SK-N-SH (cell line): Measurements from ENCODE around the gene RTN4RL1. TPM values are rescaled to one million over a fixed set of nuclear protein-coding genes. Genes with fewer than 3 reads are reported as not detected.

Source experiments
- CTCF ChIA-PET: fragments of 300-600, 350-600 bp; formaldehyde crosslinking; extraction: SDS; loops from one replicate; lab custom pipeline; 2021; lab: Yijun Ruan, JAX
- POLR2A ChIA-PET: fragments of 350-600 bp; sonication (Branson Sonifier 250); formaldehyde crosslinking; extraction: SDS; loops from one replicate; lab custom pipeline; 2020; ENCODE audit warnings: antibody characterized with exemption, inconsistent platforms; lab: Yijun Ruan, JAX
- DNase-seq: peaks from one replicate; pipeline ENCODE4 v3.0.0; 2012
- H2AFZ ChIP-seq: fragments of 200-600 bp; sonication (generic); 2 replicates; pipeline ENCODE4 v1.8.1; 2016; ENCODE audit warnings: antibody characterized with exemption, mild to moderate bottlenecking, low read depth
- H3F3A ChIP-seq: fragments of 200-600 bp; sonication (generic); replicated peaks from 2 replicates; pipeline ENCODE3; 2016; ENCODE audit warnings: antibody characterized with exemption, mild to moderate bottlenecking; ENCODE audit not compliant: insufficient read depth
- H3K27ac ChIP-seq, 2 experiments: fragments of 200-500 bp in 1 of 2; fragments of 200-600 bp in 1 of 2; sonication (Bioruptor generic) in 1 of 2; sonication (generic), shearing (Covaris generic) in 1 of 2; 2 replicates each; pipeline versions ENCODE4 v1.5.1 to v1.6.1; 2014 to 2016; ENCODE audit warnings: low read depth in 2 of 2, inconsistent platforms in 1 of 2, low read length in 1 of 2, mild to moderate bottlenecking in 1 of 2, mixed read lengths in 1 of 2
- H3K27me3 ChIP-seq: fragments of 200-600 bp; sonication (generic), shearing (Covaris generic); 2 replicates; pipeline ENCODE4 v1.6.1; 2016; ENCODE audit warnings: mixed run types; ENCODE audit not compliant: insufficient read depth
- H3K36me3 ChIP-seq, 2 experiments: fragments of 200-500 bp in 1 of 2; fragments of 200-600 bp in 1 of 2; sonication (Bioruptor generic) in 1 of 2; sonication (generic) in 1 of 2; replicated peaks in 1 of 2; 2 replicates each; pipeline versions ENCODE3 to v1.5.1; 2014 to 2016; ENCODE audit warnings: low read length in 1 of 2, mild to moderate bottlenecking in 1 of 2; ENCODE audit not compliant: insufficient read depth in 2 of 2, control insufficient read depth in 1 of 2
- H3K4me1 ChIP-seq, 2 experiments: fragments of 200-500 bp in 1 of 2; fragments of 200-600 bp in 1 of 2; sonication (Bioruptor generic) in 1 of 2; sonication (generic), shearing (Covaris generic) in 1 of 2; 2 replicates each; pipeline versions ENCODE4 v1.5.1 to v1.6.1; 2014 to 2016; ENCODE audit warnings: low read depth in 1 of 2, low read length in 1 of 2, mixed run types in 1 of 2; ENCODE audit not compliant: insufficient read depth in 2 of 2, control insufficient read depth in 1 of 2
- H3K4me2 ChIP-seq: fragments of 200-600 bp; sonication (generic), shearing (Covaris generic); 2 replicates; pipeline ENCODE4 v1.6.1; 2017; ENCODE audit warnings: mixed run types
- H3K4me3 ChIP-seq, 2 experiments: fragments of 200-500 bp in 1 of 2; fragments of 200-600 bp in 1 of 2; sonication (Bioruptor generic) in 1 of 2; sonication (generic), shearing (Covaris generic) in 1 of 2; 2 replicates each; pipeline versions ENCODE4 v1.5.1 to v1.8.1; 2014 to 2016; ENCODE audit warnings: low read depth in 2 of 2, inconsistent platforms in 1 of 2, low read length in 1 of 2, mild to moderate bottlenecking in 1 of 2, mixed read lengths in 1 of 2, moderate library complexity in 1 of 2
- H3K79me2 ChIP-seq: fragments of 200-600 bp; sonication (generic); 2 replicates; pipeline ENCODE4 v1.8.1; 2017; ENCODE audit warnings: mild to moderate bottlenecking; ENCODE audit not compliant: insufficient read depth
- H3K9ac ChIP-seq: fragments of 200-600 bp; sonication (generic); 2 replicates; pipeline ENCODE4 v1.6.1; 2017; ENCODE audit warnings: mixed run types
- H3K9me2 ChIP-seq: fragments of 200-600 bp; sonication (generic); 2 replicates; pipeline ENCODE4 v1.6.1; 2017; ENCODE audit warnings: mixed run types
- H3K9me3 ChIP-seq: fragments of 200-600 bp; sonication (generic); 2 replicates; pipeline ENCODE4 v1.6.1; 2017; ENCODE audit warnings: mixed run types, mild to moderate bottlenecking, moderate library complexity
- H4K20me1 ChIP-seq: fragments of 200-600 bp; sonication (generic); 2 replicates; pipeline ENCODE4 v1.6.1; 2017; ENCODE audit warnings: mild to moderate bottlenecking, mixed run types; ENCODE audit not compliant: insufficient read depth
- CHD2 ChIP-seq: fragments of 150-350 bp; IDR thresholded peaks from 2 replicates; pipeline ENCODE4 v1.6.1; 2018; ENCODE audit warnings: low read length; ENCODE audit not compliant: partially characterized antibody
- CTCF ChIP-seq: fragments of 200-600 bp; sonication (generic); IDR thresholded peaks from 2 replicates; pipeline ENCODE4 v1.6.1; 2017; ENCODE audit warnings: antibody characterized with exemption, mild to moderate bottlenecking, moderate library complexity
- ELF1 ChIP-seq: IDR thresholded peaks from 2 replicates; pipeline ENCODE4 v1.4.0; 2012
- EP300 ChIP-seq, 2 experiments: IDR thresholded peaks; 2 replicates each; pipeline versions ENCODE4 v1.4.0 to v1.6.1; 2012; ENCODE audit warnings: borderline replicate concordance in 1 of 2, low read depth in 1 of 2, low read length in 1 of 2
- FOSL2 ChIP-seq: IDR thresholded peaks from 2 replicates; pipeline ENCODE4 v1.4.0; 2012; ENCODE audit warnings: low read depth, mild to moderate bottlenecking, moderate library complexity, borderline replicate concordance
- GATA2 ChIP-seq: sonication (generic); formaldehyde crosslinking; IDR thresholded peaks from 2 replicates; pipeline ENCODE4 v1.5.0; 2020; ENCODE audit warnings: mild to moderate bottlenecking, missing genetic modification reagents
- MEF2A ChIP-seq: IDR thresholded peaks from 2 replicates; pipeline ENCODE4 v1.4.0; 2012; ENCODE audit warnings: low read depth, borderline replicate concordance
- MXI1 ChIP-seq: IDR thresholded peaks from 2 replicates; pipeline ENCODE4 v1.6.1; 2012; ENCODE audit warnings: mild to moderate bottlenecking, low read depth, low read length, improper control_type of control experiment
- NFIC ChIP-seq: IDR thresholded peaks from 2 replicates; pipeline ENCODE4 v1.4.0; 2012; ENCODE audit warnings: borderline replicate concordance
- NRF1 ChIP-seq: IDR thresholded peaks from 2 replicates; pipeline ENCODE4 v1.6.1; 2012; ENCODE audit warnings: low read depth, mild to moderate bottlenecking, low read length
- RCOR1 ChIP-seq: fragments of 150-350 bp; IDR thresholded peaks from 2 replicates; pipeline ENCODE4 v1.6.1; 2017; ENCODE audit warnings: antibody characterized with exemption, low read length
- REST ChIP-seq: IDR thresholded peaks from 2 replicates; pipeline ENCODE4 v1.6.1; 2012; ENCODE audit warnings: mild to moderate bottlenecking, low read depth, low read length, moderate library complexity
- SIN3A ChIP-seq: IDR thresholded peaks from 2 replicates; pipeline ENCODE4 v1.6.1; 2012; ENCODE audit warnings: low read depth, mild to moderate bottlenecking, low read length, moderate library complexity, borderline replicate concordance
- SMC3 ChIP-seq: IDR thresholded peaks from 2 replicates; pipeline ENCODE4 v1.6.1; 2012; ENCODE audit warnings: low read depth, low read length, improper control_type of control experiment
- TAF1 ChIP-seq: IDR thresholded peaks from 2 replicates; pipeline ENCODE4 v1.6.1; 2012; ENCODE audit warnings: low read depth, mild to moderate bottlenecking, low read length, moderate library complexity, borderline replicate concordance
- TCF12 ChIP-seq: IDR thresholded peaks from 2 replicates; pipeline ENCODE4 v1.4.0; 2012
- TEAD4 ChIP-seq: IDR thresholded peaks from 2 replicates; pipeline ENCODE4 v1.4.0; 2012; ENCODE audit warnings: mild to moderate bottlenecking, borderline replicate concordance; ENCODE audit not compliant: insufficient read depth
- USF2 ChIP-seq: fragments of 150-350 bp; IDR thresholded peaks from 2 replicates; pipeline ENCODE4 v1.6.1; 2017; ENCODE audit warnings: antibody characterized with exemption, low read length, low read depth, borderline replicate concordance
- YY1 ChIP-seq: IDR thresholded peaks from 2 replicates; pipeline ENCODE4 v1.4.0; 2012; ENCODE audit warnings: low read depth, mild to moderate bottlenecking
- ZBTB33 ChIP-seq: IDR thresholded peaks from 2 replicates; pipeline ENCODE4 v1.4.0; 2012; ENCODE audit warnings: low read depth, borderline replicate concordance
- WGBS: methylation state at CpG from one replicate; pipeline ENCODE4 v1.1.6; 2017; ENCODE audit warnings: low lambda C conversion rate; 5-methylcytosine and 5-hydroxymethylcytosine counted together
- polyA plus RNA-seq, 3 experiments: library from polyadenylated mRNA; depleted of rRNA; stranded (reverse); fragments of >200 nt; gene quantifications; 2 replicates each; pipeline ENCODE4 v1.2.3, GENCODE V29; 2012

The RTN4RL1 gene
- polyA plus RNA-seq, 1 of the 3 experiments (the other 2 are of a cell fraction) = 0.07 TPM

- Histone ChIP-seq H3K9me2 (no peaks in the 10 kb centered on the region), H3K27ac (peak overlapping the region; percentile 60 to 72), H3K4me1 (peaks cover 4 to 15% of the 10 kb centered on the region in 2 experiments; a peak in 2 of 4 replicates), H3K4me3 (peak overlapping the region; percentile 75 to 80), H2AFZ (peak overlapping the region; percentile 7; the same call in 1 of the 2 replicates), H3K9me3 (no peaks in the 10 kb centered on the region), H3K79me2 (peaks cover 12% of the 10 kb centered on the region), H3F3A (peaks cover 20% of the 10 kb centered on the region), H3K9ac (peak overlapping the region; percentile 78), H3K36me3 (peaks cover 0 to 9% of the 10 kb centered on the region in 2 experiments), H3K4me2 (peak overlapping the region; percentile 89), H3K27me3 (no peaks in the 10 kb centered on the region), H4K20me1 (peaks cover 5% of the 10 kb centered on the region; the same call in 1 of the 2 replicates)
- CTCF ChIA-PET = interaction anchor here (2.3 to 4.2 kb wide), 4 partner anchors 89 to 196 kb away, joined by 8 to 50 read pairs (median 26); no protein-coding TSS in a partner anchor
- WGBS = 9% methylated on average over 22 of the region's 104 CpGs
- DNase-seq = peak; percentile 95
- TF ChIP-seq TEAD4 = no peak
- TF ChIP-seq MEF2A = no peak
- no peak for TF ChIP-seq YY1
- peak; percentile 49; the same call in 1 of the 2 replicates for TF ChIP-seq SIN3A
- no peak for TF ChIP-seq NFIC
- no peak for TF ChIP-seq RCOR1
- TF ChIP-seq GATA2 (CRISPR knock-in tag) = no peak
- no peak for TF ChIP-seq USF2
- TF ChIP-seq NRF1 = peak; percentile 40; the same call in 1 of the 2 replicates
- TF ChIP-seq FOSL2 = no peak
- no peak for TF ChIP-seq CTCF
- peak; percentile 96 for TF ChIP-seq MXI1
- no peak for TF ChIP-seq EP300 (IDR thresholded peaks at IDR 0.05; ENCODE audit: borderline replicate concordance in 1 of 2, low read depth in 1 of 2, low read length in 1 of 2)
- TF ChIP-seq CHD2 = no peak
- TF ChIP-seq REST = peak; percentile 95
- no peak for TF ChIP-seq ELF1
- TF ChIP-seq TAF1 = no peak
- TF ChIP-seq TCF12 = no peak
- TF ChIP-seq ZBTB33 = no peak
- TF ChIP-seq SMC3 = no peak
- POLR2A ChIA-PET = interaction anchor here (0.9 kb wide), 1 partner anchor 8 kb away, joined by 3 read pairs; the partner anchor contains the start of gene OVCA2
Measured at GRCh38 chr17:2049333-2050299, 24.5 kb upstream of the RTN4RL1 start.
